ENCODE data around the gene PTPN23.

- no peak for TF ChIP-seq CTCF (IDR thresholded peaks at IDR 0.05; ENCODE audit: insufficient read depth, low read depth, low read length)
- no peak for TF ChIP-seq EZH2 (IDR thresholded peaks at IDR 0.05; ENCODE audit: insufficient read depth, low read length)
Observed at GRCh38 chr3:47337656-47338055, 43.2 kb upstream of the PTPN23 start.

Measured in astrocyte (in vitro differentiated cells and primary cell).